ENCODE measurements around the gene CMSS1. TPM values are rescaled to one million over a fixed set of nuclear protein-coding genes. Genes with fewer than 3 reads are reported as not detected.
A peak's percentile ranks its signal among the peaks of the same experiment; 100 is the strongest.

The CMSS1 gene
- total and polyA plus RNA-seq, 4 donors = 3.8 to 19.5 (median 7.5) TPM

- H3K4me1 ChIP-seq (ENCODE audit: control insufficient read depth in 4 of 4, insufficient read depth in 4 of 4, low read length in 3 of 4) = no peaks in the 10 kb centered on the region
- no peak overlapping the region for H3K4me3 ChIP-seq (ENCODE audit: low read depth in 1 of 3, low read length in 3 of 3)
- no peaks in the 10 kb centered on the region for H3K9me3 ChIP-seq (ENCODE audit: control insufficient read depth in 4 of 4, low read length in 3 of 4)
- no peak for DNase-seq (ENCODE audit: low spot score)
- no peak for TF ChIP-seq FOXA1 (IDR thresholded peaks at IDR 0.05)
- TF ChIP-seq YY1 (IDR thresholded peaks at IDR 0.05) = peak; percentile 33
- WGBS = 97% methylated on average over 5 of the region's 5 CpGs
- H3K27me3 ChIP-seq (ENCODE audit: control insufficient read depth in 4 of 4, insufficient read depth in 4 of 4, low read length in 3 of 4) = no peaks in the 10 kb centered on the region
- no peak overlapping the region for H3K27ac ChIP-seq (ENCODE audit: low read depth in 1 of 2, low read length in 2 of 2)
- no peaks in the 10 kb centered on the region for H3K36me3 ChIP-seq (ENCODE audit: control insufficient read depth in 4 of 4, insufficient read depth in 3 of 4, low read depth in 1 of 4, low read length in 3 of 4)
- H3K9ac ChIP-seq (ENCODE audit: low read depth in 1 of 2, low read length in 2 of 2) = no peak overlapping the region
These were observed 116.5 kb downstream of the CMSS1 start for GRCh38 chr3:99933971-99934750.

GRCh38 chr3:99934975-99935797 lies 117.5 kb downstream of the CMSS1 start:
- 27% methylated on average over 4 of the region's 4 CpGs for WGBS
- Histone ChIP-seq H3K27me3 (ENCODE audit: control insufficient read depth in 4 of 4, insufficient read depth in 4 of 4, low read length in 3 of 4) (no peaks in the 10 kb centered on the region), H3K27ac (ENCODE audit: low read depth in 1 of 2, low read length in 2 of 2) (peak overlapping the region in 1 of 2 donors; percentile 4), H3K36me3 (ENCODE audit: control insufficient read depth in 4 of 4, insufficient read depth in 3 of 4, low read depth in 1 of 4, low read length in 3 of 4) (no peaks in the 10 kb centered on the region), H3K4me1 (ENCODE audit: control insufficient read depth in 4 of 4, insufficient read depth in 4 of 4, low read length in 3 of 4) (no peaks in the 10 kb centered on the region), H3K9ac (ENCODE audit: low read depth in 1 of 2, low read length in 2 of 2) (no peak overlapping the region), H3K4me3 (ENCODE audit: low read depth in 1 of 3, low read length in 3 of 3) (no peak overlapping the region), H3K9me3 (ENCODE audit: control insufficient read depth in 4 of 4, low read length in 3 of 4) (no peaks in the 10 kb centered on the region)
- peak; percentile 3 for TF ChIP-seq FOXA1 (IDR thresholded peaks at IDR 0.05)
- TF ChIP-seq HNF4A (conservative IDR thresholded peaks at IDR 0.05) = peak; percentile 37 to 57
- TF ChIP-seq NR2F2 (IDR thresholded peaks at IDR 0.05) = peak; percentile 83
- no peak for TF ChIP-seq HNF4G (IDR thresholded peaks at IDR 0.05)
- TF ChIP-seq RXRA (IDR thresholded peaks at IDR 0.05) = peak; percentile 42 to 45
- TF ChIP-seq ZBTB33 (IDR thresholded peaks at IDR 0.05) = no peak
- DNase-seq (ENCODE audit: low spot score) = no peak

GRCh38 chr3:99938270-99938911 lies 120.7 kb downstream of the CMSS1 start:
- Histone ChIP-seq H3K9me3 (ENCODE audit: control insufficient read depth in 4 of 4, low read length in 3 of 4) (no peaks in the 10 kb centered on the region), H3K27me3 (ENCODE audit: control insufficient read depth in 4 of 4, insufficient read depth in 4 of 4, low read length in 3 of 4) (no peaks in the 10 kb centered on the region), H3K4me1 (ENCODE audit: control insufficient read depth in 4 of 4, insufficient read depth in 4 of 4, low read length in 3 of 4) (no peaks in the 10 kb centered on the region), H3K27ac (ENCODE audit: low read depth in 1 of 2, low read length in 2 of 2) (no peak overlapping the region), H3K4me3 (ENCODE audit: low read depth in 1 of 3, low read length in 3 of 3) (no peak overlapping the region), H3K36me3 (ENCODE audit: control insufficient read depth in 4 of 4, insufficient read depth in 3 of 4, low read depth in 1 of 4, low read length in 3 of 4) (no peaks in the 10 kb centered on the region), H3K9ac (ENCODE audit: low read depth in 1 of 2, low read length in 2 of 2) (no peak overlapping the region)
- WGBS = 87% methylated on average over 3 of the region's 3 CpGs
- no peak for TF ChIP-seq CTCF (IDR thresholded peaks at IDR 0.05; ENCODE audit: low read depth, low read length, missing input control)
- no peak for TF ChIP-seq NR2F2 (IDR thresholded peaks at IDR 0.05)
- no peak for TF ChIP-seq ATF3 (IDR thresholded peaks at IDR 0.05)
- TF ChIP-seq JUND (IDR thresholded peaks at IDR 0.05) = no peak
- no peak for TF ChIP-seq YY1 (IDR thresholded peaks at IDR 0.05)
- TF ChIP-seq ZBTB33 (IDR thresholded peaks at IDR 0.05) = no peak
- TF ChIP-seq REST (IDR thresholded peaks at IDR 0.05) = no peak
- TF ChIP-seq SP1 (IDR thresholded peaks at IDR 0.05) = no peak
- DNase-seq (ENCODE audit: low spot score) = no peak
